Midbrain (tissue), 1 donor: Measurements from ENCODE around the gene TGFBR3.

ENCODE experiments used
- DNase-seq: peaks from one replicate; lab custom pipeline; 2025; lab: John Stamatoyannopoulos, UW

TGFBR3 gene

GRCh38 chr1:91732291-91733107 is 153.5 kb downstream of the TGFBR3 start:
- no peak for DNase-seq

- DNase-seq = no peak
These were observed 154.1 kb downstream of the TGFBR3 start for GRCh38 chr1:91731815-91732214.

GRCh38 chr1:91730801-91731732 is 154.9 kb downstream of the TGFBR3 start:
- DNase-seq = no peak

GRCh38 chr1:91729621-91730358 is 156.2 kb downstream of the TGFBR3 start:
- no peak for DNase-seq

- no peak for DNase-seq
These were observed 158.2 kb downstream of the TGFBR3 start for GRCh38 chr1:91727763-91728162.

- DNase-seq = no peak
These were observed 159.8 kb downstream of the TGFBR3 start for GRCh38 chr1:91725989-91726721.

- no peak for DNase-seq
These were observed 160.3 kb downstream of the TGFBR3 start for GRCh38 chr1:91725618-91725988.

- DNase-seq = no peak
These were observed 161.3 kb downstream of the TGFBR3 start for GRCh38 chr1:91724644-91725043.

GRCh38 chr1:91724231-91724630 is 161.7 kb downstream of the TGFBR3 start:
- DNase-seq = no peak

- no peak for DNase-seq
These were observed 165.9 kb downstream of the TGFBR3 start for GRCh38 chr1:91720044-91720443.

GRCh38 chr1:91718877-91719276 is 167.1 kb downstream of the TGFBR3 start:
- no peak for DNase-seq

GRCh38 chr1:91718368-91718767 is 167.6 kb downstream of the TGFBR3 start:
- no peak for DNase-seq

GRCh38 chr1:91717839-91718238 is 168.1 kb downstream of the TGFBR3 start:
- no peak for DNase-seq

DNA sequence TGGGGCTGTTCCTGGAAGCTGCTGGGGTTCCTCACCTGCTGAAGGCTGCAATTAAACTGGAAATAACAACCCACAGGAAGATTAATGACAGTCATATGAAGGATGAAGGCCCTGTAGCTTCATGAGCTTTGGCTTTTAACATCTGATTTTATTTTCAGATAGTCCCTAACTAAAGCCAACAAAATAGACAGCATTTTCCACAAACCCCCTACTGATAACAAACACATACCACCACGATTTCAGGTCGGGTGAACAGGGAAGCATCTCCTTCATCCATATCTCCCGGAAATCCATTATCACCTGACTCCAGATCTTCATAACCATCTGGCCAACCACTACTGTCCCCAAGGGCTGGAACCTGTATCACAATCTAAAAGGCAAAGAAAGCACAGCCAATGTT is 169.6 kb downstream of the TGFBR3 start:
- no peak for DNase-seq

- DNase-seq = no peak
These were observed 170.4 kb downstream of the TGFBR3 start for GRCh38 chr1:91715416-91716000.

GRCh38 chr1:91714867-91715381 is 171.0 kb downstream of the TGFBR3 start:
- DNase-seq = no peak

DNA sequence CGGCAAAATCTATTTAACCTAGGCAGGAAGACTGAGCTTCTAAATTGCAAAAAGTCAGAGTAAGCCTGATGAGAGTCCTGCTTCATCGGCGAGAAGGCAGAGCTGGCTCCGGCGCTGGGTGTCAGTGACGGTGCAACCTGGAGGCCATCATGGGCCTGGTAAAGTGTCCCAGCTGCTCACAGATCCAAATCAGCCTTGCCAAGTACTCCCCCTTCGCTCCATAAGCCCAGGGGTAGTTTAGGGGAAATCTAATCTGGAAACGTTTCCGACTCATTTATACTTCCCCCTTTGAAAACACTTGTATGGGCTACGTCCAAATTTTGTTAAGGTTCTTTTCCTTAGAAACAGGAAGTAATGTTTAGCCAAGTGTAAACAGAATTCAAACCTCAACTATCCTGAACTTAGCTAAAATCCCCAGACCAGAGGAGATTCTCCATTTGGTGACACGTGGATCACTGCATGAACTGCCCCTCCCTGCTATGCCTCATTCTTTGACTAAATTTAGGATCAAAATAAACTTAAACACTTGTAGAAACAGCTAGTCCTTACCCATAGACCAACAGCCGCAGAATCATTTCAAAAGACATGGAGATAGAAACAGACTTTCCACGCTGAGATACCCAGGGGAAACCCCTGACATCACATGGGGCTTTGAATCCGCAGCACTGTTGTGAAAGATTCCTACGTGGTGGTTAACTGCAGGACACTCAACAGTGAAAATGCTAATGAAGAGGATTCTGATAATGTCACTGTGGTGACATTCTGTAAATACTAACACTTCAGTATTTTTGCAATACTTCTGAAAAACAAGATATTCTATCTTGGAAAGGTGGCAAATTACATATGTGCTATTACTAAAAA is 172.7 kb downstream of the TGFBR3 start:
- DNase-seq = no peak

DNA sequence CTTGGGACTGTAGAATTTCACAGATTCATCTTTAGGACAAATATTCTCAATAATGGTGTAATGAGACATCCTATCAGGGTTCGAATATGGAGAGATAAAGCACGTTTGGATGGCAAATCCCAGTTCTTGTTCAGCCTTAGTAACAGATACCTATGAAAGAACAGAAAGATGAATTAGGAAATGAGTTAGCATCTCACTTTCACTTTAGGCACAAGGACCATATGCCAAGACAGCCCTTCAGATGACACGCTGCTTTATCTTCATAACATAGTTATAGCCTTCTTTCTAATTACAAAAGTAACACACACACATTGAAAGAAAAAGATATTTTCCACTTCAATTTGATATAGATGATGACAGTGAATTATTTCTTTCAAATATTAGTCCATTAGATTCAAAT is 173.6 kb downstream of the TGFBR3 start:
- no peak for DNase-seq

GRCh38 chr1:91711504-91712247 is 174.3 kb downstream of the TGFBR3 start:
- DNase-seq = no peak
